ENCODE measurements around the gene ZNF77. TPM values are rescaled to one million over a fixed set of nuclear protein-coding genes. Genes with fewer than 3 reads are reported as not detected.

The ZNF77 gene
- total RNA-seq, 2 donors from 2014 or later: 1.2 to 4.6 TPM

GRCh38 chr19:2962018-2962670, 17.4 kb upstream of the ZNF77 start:
- no peaks in the 10 kb centered on the region for H3K4me1 ChIP-seq (ENCODE audit: control insufficient read depth in 1 of 2, low read depth in 2 of 2)
- peak; percentile 74 for TF ChIP-seq CTCF (IDR thresholded peaks at IDR 0.05)
- peak overlapping the region; percentile 53 for H3K4me3 ChIP-seq
- H3K27ac ChIP-seq: no peak overlapping the region
- ATAC-seq (ENCODE audit: insufficient number of reproducible peaks, low FRiP score, low read depth) (peak; percentile 76), DNase-seq (ENCODE audit: low spot score) (no peak)
- no peaks in the 10 kb centered on the region for H3K36me3 ChIP-seq
- no peaks in the 10 kb centered on the region for H3K27me3 ChIP-seq (replicated peaks; ENCODE audit: insufficient read depth)
- H3K9me3 ChIP-seq: no peaks in the 10 kb centered on the region

GRCh38 chr19:2960120-2960519, 15.3 kb upstream of the ZNF77 start:
- H3K27me3 ChIP-seq (replicated peaks; ENCODE audit: insufficient read depth): no peaks in the 10 kb centered on the region
- no peaks in the 10 kb centered on the region for H3K36me3 ChIP-seq
- DNase-seq (ENCODE audit: low spot score): no peak
- no peak for TF ChIP-seq CTCF (IDR thresholded peaks at IDR 0.05)
- no peak overlapping the region for H3K4me3 ChIP-seq
- no peaks in the 10 kb centered on the region for H3K9me3 ChIP-seq
- H3K27ac ChIP-seq: no peak overlapping the region
- ATAC-seq (ENCODE audit: insufficient number of reproducible peaks, low FRiP score, low read depth): no peak
- no peaks in the 10 kb centered on the region for H3K4me1 ChIP-seq (ENCODE audit: control insufficient read depth in 1 of 2, low read depth in 2 of 2)

GRCh38 chr19:2957160-2957559, 12.4 kb upstream of the ZNF77 start:
- DNase-seq (ENCODE audit: low spot score): no peak
- Histone ChIP-seq H3K4me3 (no peak overlapping the region), H3K4me1 (ENCODE audit: control insufficient read depth in 1 of 2, low read depth in 2 of 2) (no peaks in the 10 kb centered on the region), H3K9me3 (no peaks in the 10 kb centered on the region), H3K36me3 (no peaks in the 10 kb centered on the region), H3K27me3 (replicated peaks; ENCODE audit: insufficient read depth) (no peaks in the 10 kb centered on the region), H3K27ac (no peak overlapping the region)
- TF ChIP-seq CTCF (IDR thresholded peaks at IDR 0.05): no peak
- no peak for ATAC-seq (ENCODE audit: insufficient number of reproducible peaks, low FRiP score, low read depth)

- DNase-seq (ENCODE audit: low spot score) (no peak), ATAC-seq (ENCODE audit: insufficient number of reproducible peaks, low FRiP score, low read depth) (no peak)
- no peaks in the 10 kb centered on the region for H3K36me3 ChIP-seq
- H3K9me3 ChIP-seq: no peaks in the 10 kb centered on the region
- no peak overlapping the region for H3K4me3 ChIP-seq
- no peaks in the 10 kb centered on the region for H3K27me3 ChIP-seq (replicated peaks; ENCODE audit: insufficient read depth)
- no peak overlapping the region for H3K27ac ChIP-seq
- peaks cover 8 to 12% of the 10 kb centered on the region in 2 donors for H3K4me1 ChIP-seq (ENCODE audit: control insufficient read depth in 1 of 2, low read depth in 2 of 2)
- TF ChIP-seq CTCF (IDR thresholded peaks at IDR 0.05): no peak
These were observed 8.2 kb upstream of the ZNF77 start for GRCh38 chr19:2952953-2953481.

GRCh38 chr19:2950286-2951124, 5.7 kb upstream of the ZNF77 start:
- Histone ChIP-seq H3K27ac (peak overlapping the region; percentile 95 to 98), H3K9me3 (no peaks in the 10 kb centered on the region), H3K36me3 (no peaks in the 10 kb centered on the region), H3K27me3 (replicated peaks; ENCODE audit: insufficient read depth) (no peaks in the 10 kb centered on the region), H3K4me1 (ENCODE audit: control insufficient read depth in 1 of 2, low read depth in 2 of 2) (peaks cover 8 to 16% of the 10 kb centered on the region in 2 donors), H3K4me3 (peak overlapping the region; percentile 90)
- no peak for TF ChIP-seq CTCF (IDR thresholded peaks at IDR 0.05)
- peak; percentile 94 for ATAC-seq (ENCODE audit: insufficient number of reproducible peaks, low FRiP score, low read depth)
- DNase-seq (ENCODE audit: low spot score): peak; percentile 100
